ENCODE results near the gene ARHGEF3.
"Not testable (repeated sequence)": the region's sequence is repeated elsewhere in the genome, so short reads cannot be mapped to it uniquely, and the experiment has no call there.

ARHGEF3 gene

DNA sequence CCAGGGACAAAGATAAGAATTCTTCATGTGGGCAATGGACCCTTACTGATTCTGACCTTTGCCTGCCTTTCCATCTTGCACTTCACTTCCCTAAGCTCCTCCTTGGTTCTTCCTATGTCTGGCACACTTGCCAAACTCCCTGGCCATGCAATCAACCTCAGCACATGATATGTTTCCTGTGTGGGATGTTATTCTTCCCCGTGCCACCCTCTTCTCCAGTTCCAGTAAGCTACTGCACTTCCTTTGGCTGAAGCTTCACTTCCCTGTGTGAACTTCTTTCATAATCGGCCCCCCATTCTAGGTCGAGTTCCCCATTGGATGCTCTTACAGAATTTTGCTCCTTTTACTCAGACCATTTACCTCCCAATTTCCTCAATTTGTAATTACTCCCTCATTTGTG is 108.0 kb downstream of the ARHGEF3 start:
- no peak overlapping the region for H3K4me3 ChIP-seq (ENCODE audit: extremely low read depth, insufficient read depth, low read length, poor library complexity, severe bottlenecking)
- H3K36me3 ChIP-seq (ENCODE audit: control insufficient read depth, insufficient read depth, low read length) = no peaks in the 10 kb centered on the region
- WGBS, 2 experiments (ENCODE audit: insufficient coverage in 2 of 2) = 93 to 98% methylated on average over 2 to 3 of the region's 3 CpGs
- no peaks in the 10 kb centered on the region for H3K9me3 ChIP-seq (ENCODE audit: control insufficient read depth, low read length)
- H3K27ac ChIP-seq (ENCODE audit: low read depth, low read length, severe bottlenecking) = no peak overlapping the region
- H3K4me1 ChIP-seq (ENCODE audit: control insufficient read depth, insufficient read depth, low read length, poor library complexity, severe bottlenecking) = no peaks in the 10 kb centered on the region

DNA sequence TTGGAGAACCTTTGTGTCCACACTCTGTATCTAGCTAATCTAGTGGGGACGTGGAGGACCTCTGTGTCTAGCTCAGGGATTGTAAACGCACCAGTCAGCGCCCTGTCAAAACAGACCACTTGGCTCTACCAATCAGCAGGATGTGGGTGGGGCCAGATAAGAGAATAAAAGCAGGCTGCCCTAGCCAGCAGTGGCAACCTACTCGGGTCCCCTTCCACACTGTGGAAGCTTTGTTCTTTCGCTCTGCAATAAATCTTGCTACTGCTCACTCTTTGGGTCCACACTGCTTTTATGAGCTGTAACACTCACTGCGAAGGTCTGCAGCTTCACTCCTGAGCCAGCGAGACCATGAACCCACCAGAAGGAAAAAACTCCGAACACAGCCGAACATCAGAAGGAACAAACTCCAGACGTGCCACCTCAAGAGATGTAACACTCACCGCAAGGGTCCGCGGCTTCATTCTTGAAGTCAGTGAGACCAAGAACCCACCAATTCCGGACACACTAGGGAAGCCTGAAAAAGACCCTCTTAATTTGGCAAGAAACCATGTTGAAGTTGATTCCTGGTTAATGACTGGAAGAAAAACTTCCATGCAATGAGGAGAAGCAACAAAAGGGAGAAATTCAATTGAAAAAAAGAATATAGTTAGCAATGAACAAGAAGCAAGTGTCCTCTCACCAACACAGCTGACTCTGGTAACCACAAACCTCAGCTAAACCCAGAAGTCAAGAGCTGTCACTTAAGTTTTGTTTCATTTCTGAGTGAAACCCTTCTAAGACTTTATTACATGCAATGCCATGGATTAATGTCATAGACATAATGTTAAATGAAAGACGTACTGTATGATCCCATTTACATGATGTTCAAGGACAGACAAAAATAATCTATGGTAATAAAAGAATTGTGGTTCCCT is 109.0 kb downstream of the ARHGEF3 start:
- H3K4me1 ChIP-seq (ENCODE audit: control insufficient read depth, insufficient read depth, low read length, poor library complexity, severe bottlenecking); H3K4me3 ChIP-seq (ENCODE audit: extremely low read depth, insufficient read depth, low read length, poor library complexity, severe bottlenecking); H3K27ac ChIP-seq (ENCODE audit: low read depth, low read length, severe bottlenecking); H3K36me3 ChIP-seq (ENCODE audit: control insufficient read depth, insufficient read depth, low read length); H3K9me3 ChIP-seq (ENCODE audit: control insufficient read depth, low read length): not testable (repeated sequence)
- WGBS, 2 experiments (ENCODE audit: insufficient coverage in 2 of 2) = 100% methylated on average over 4 to 7 of the region's 15 CpGs

DNA sequence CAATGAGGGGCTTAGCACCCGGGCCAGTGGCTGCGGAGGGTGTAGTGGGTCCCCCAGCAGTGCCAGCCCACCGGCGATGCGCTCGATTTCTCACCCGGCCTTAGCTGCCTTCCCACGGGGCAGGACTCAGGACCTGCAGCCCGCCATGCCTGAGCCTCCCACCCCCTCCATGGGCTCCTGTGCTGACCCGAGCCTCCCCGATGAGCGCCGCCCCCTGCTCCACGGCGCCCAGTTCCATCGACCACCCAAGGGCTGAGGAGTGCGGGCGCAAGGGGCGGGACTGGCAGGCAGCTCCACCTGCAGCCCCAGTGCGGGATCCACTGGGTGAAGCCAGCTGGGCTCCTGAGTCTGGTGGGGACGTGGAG is 109.8 kb downstream of the ARHGEF3 start:
- 100% methylated on average over 1 to 7 of the region's 21 CpGs for WGBS, 2 experiments (ENCODE audit: insufficient coverage in 2 of 2)
- H3K9me3 ChIP-seq (ENCODE audit: control insufficient read depth, low read length); H3K4me3 ChIP-seq (ENCODE audit: extremely low read depth, insufficient read depth, low read length, poor library complexity, severe bottlenecking); H3K36me3 ChIP-seq (ENCODE audit: control insufficient read depth, insufficient read depth, low read length); H3K4me1 ChIP-seq (ENCODE audit: control insufficient read depth, insufficient read depth, low read length, poor library complexity, severe bottlenecking); H3K27ac ChIP-seq (ENCODE audit: low read depth, low read length, severe bottlenecking): not testable (repeated sequence)

DNA sequence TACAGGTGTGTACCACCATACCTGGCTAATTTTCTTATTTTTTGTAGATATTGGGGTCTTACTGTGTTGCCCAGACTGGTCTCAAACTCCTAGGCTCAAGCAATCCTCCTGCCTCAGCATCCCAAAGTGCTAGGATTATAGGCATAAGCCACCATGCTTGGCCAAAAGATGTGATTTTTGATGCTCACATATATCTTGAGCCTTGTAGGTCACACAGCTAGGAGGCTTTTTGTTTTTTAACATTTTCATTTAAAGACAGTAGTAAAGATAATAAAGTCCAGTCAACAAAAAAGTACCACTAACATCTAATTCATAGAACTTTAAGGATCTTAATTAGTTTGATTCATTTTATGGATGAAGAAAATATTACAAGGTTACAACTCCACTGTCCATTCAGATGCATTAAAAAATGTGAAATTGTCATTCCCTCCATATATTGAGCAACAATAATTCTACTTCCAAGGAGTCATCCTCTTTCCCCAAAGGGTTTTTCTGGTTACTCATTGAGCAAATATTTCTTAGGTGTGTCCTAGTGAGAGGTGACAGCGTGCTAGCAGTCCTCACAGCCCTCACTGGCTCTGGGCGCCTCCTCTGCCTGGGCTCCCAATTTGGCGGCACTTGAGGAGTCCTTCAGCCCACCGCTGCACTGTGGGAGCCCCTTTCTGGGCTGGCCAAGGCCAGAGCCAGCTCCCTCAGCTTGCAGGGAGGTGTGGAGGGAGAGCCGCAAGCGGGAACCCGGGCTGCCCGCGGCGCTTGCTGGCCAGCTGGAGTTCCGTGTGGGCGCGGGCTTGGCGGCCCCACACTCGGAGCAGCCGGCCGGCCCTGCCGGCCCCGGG is 110.4 kb downstream of the ARHGEF3 start:
- no peak overlapping the region for H3K4me3 ChIP-seq (ENCODE audit: extremely low read depth, insufficient read depth, low read length, poor library complexity, severe bottlenecking)
- H3K27ac ChIP-seq (ENCODE audit: low read depth, low read length, severe bottlenecking) = no peak overlapping the region
- H3K36me3 ChIP-seq (ENCODE audit: control insufficient read depth, insufficient read depth, low read length) = no peaks in the 10 kb centered on the region
- no peaks in the 10 kb centered on the region for H3K4me1 ChIP-seq (ENCODE audit: control insufficient read depth, insufficient read depth, low read length, poor library complexity, severe bottlenecking)
- H3K9me3 ChIP-seq (ENCODE audit: control insufficient read depth, low read length) = no peaks in the 10 kb centered on the region
- WGBS, 2 experiments (ENCODE audit: insufficient coverage in 2 of 2) = 97 to 100% methylated on average over 15 of the region's 19 CpGs

DNA sequence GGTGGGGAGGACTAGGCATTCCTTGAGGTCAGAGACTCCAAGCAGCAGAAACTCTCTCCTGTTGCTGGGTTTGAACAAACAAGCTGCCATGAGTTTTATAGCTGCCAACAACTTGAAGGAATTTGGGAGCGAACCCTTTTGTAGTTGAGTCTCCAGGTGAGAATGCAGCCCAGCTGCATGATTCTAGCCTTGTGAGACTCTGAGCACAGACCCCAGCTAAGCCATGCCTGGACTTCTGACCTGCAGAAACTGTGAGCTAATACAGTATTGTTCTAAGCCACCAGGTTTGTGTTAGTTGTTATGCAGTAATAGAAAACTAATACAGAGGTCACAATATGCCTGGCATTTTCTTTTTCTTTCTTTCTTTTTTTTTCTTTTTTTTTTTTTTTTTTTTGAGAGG is 112.4 kb downstream of the ARHGEF3 start:
- 73 to 100% methylated on average over 1 of the region's 1 CpG for WGBS, 2 experiments (ENCODE audit: insufficient coverage in 2 of 2)
- H3K9me3 ChIP-seq (ENCODE audit: control insufficient read depth, low read length) = peaks cover 2% of the 10 kb centered on the region
- H3K36me3 ChIP-seq (ENCODE audit: control insufficient read depth, insufficient read depth, low read length) = no peaks in the 10 kb centered on the region
- H3K4me1 ChIP-seq (ENCODE audit: control insufficient read depth, insufficient read depth, low read length, poor library complexity, severe bottlenecking) = no peaks in the 10 kb centered on the region
- no peak overlapping the region for H3K27ac ChIP-seq (ENCODE audit: low read depth, low read length, severe bottlenecking)
- H3K4me3 ChIP-seq (ENCODE audit: extremely low read depth, insufficient read depth, low read length, poor library complexity, severe bottlenecking) = no peak overlapping the region

DNA sequence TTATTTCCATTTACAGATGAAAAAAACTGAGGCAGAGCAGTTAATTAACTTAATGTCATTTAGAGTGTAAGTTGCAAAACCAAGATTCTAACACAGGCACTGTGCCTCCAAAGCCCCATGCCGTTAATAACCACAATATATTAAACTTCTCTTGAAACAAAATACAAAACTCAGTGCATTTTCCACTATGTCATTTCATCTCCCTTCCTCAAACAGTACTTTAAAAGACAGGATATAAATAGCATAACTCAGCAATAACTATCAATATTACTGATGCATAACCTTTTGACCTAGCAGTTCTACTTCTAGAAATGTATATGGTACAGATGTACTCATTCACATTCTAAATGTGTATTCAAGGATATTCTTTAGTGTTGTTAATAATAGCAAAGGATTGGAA is 113.6 kb downstream of the ARHGEF3 start:
- Histone ChIP-seq H3K4me1 (ENCODE audit: control insufficient read depth, insufficient read depth, low read length, poor library complexity, severe bottlenecking) (no peaks in the 10 kb centered on the region), H3K4me3 (ENCODE audit: extremely low read depth, insufficient read depth, low read length, poor library complexity, severe bottlenecking) (no peak overlapping the region), H3K27ac (ENCODE audit: low read depth, low read length, severe bottlenecking) (no peak overlapping the region), H3K36me3 (ENCODE audit: control insufficient read depth, insufficient read depth, low read length) (no peaks in the 10 kb centered on the region), H3K9me3 (ENCODE audit: control insufficient read depth, low read length) (peaks cover 11% of the 10 kb centered on the region)
- 100% methylated on average over 1 of the region's 1 CpG for WGBS, 2 experiments (ENCODE audit: insufficient coverage in 2 of 2)

DNA sequence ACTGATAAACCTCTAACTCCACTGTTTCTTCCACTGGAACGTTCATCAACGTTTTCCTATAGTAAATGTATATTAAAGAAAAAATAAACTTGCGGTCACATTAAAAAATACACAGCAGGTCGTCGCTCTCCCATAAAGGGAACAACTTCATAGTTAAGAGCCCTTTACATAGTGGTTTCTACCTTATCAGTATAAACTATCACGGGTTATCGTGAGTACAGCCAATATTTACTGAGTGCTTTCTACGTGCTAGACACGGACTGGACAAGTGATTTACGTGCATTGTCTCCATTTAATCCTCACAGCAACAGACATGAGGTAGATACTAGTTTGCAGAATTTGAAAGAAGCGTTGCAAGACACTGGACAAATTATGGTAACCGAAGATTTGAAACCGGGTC is 117.7 kb downstream of the ARHGEF3 start:
- Histone ChIP-seq H3K36me3 (ENCODE audit: control insufficient read depth, insufficient read depth, low read length) (peaks cover 12% of the 10 kb centered on the region), H3K27ac (ENCODE audit: low read depth, low read length, severe bottlenecking) (no peak overlapping the region), H3K4me3 (ENCODE audit: extremely low read depth, insufficient read depth, low read length, poor library complexity, severe bottlenecking) (no peak overlapping the region), H3K9me3 (ENCODE audit: control insufficient read depth, low read length) (peaks cover 11% of the 10 kb centered on the region), H3K4me1 (ENCODE audit: control insufficient read depth, insufficient read depth, low read length, poor library complexity, severe bottlenecking) (no peaks in the 10 kb centered on the region)
- 88 to 98% methylated on average over 7 to 10 of the region's 13 CpGs for WGBS, 2 experiments (ENCODE audit: insufficient coverage in 2 of 2)

DNA sequence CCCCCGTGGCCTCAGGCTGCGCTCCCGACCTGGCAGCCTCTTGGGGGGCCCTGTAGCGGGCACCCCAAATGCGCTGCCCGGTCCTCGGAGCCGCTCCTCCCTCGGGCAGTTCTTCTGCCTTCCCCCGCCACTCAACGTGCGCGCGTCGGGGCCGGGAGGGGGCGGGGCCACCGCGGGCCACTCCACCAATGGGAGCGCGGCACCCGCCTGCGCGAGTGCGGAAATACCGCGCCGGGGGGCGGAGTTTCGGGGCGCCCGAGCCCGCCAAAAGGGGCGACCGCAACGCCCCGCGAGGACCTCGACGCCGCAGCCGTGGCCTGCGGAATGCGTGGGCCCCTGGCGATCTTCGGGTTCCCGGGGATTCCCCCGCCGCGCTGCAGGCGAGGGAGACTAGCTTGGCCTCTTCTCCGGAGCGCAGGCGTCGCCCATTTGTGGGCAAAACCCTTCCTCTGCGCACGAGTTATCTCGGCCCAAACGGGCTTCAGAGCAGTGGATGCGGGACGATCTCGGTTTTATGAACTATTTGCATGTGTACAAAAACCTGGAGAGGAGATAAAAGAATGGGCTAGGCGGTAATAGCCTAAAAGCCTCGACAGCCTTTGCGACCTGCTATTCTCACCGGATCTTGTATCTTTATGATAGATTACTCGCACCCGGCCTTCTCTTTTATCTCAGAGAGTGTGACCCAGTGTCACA is 118.5 kb downstream of the ARHGEF3 start, which contains the start of gene TASOR:
TSS of gene TASOR (minus strand) at position 144 of the 696 bp plus-strand sequence. CDS start 259 bp downstream, outside the sequence.
- Histone ChIP-seq H3K4me3 (ENCODE audit: extremely low read depth, insufficient read depth, low read length, poor library complexity, severe bottlenecking) (peak within 1 kb of the TSS; percentile 84), H3K4me1 (ENCODE audit: control insufficient read depth, insufficient read depth, low read length, poor library complexity, severe bottlenecking) (no peaks in the 10 kb centered on the region), H3K36me3 (ENCODE audit: control insufficient read depth, insufficient read depth, low read length) (peaks cover 19% of the 10 kb centered on the region), H3K27ac (ENCODE audit: low read depth, low read length, severe bottlenecking) (peak within 1 kb of the TSS; percentile 99), H3K9me3 (ENCODE audit: control insufficient read depth, low read length) (peaks cover 11% of the 10 kb centered on the region)
- WGBS, 2 experiments (ENCODE audit: insufficient coverage in 2 of 2) = 34 to 36% methylated on average over 54 to 60 of the region's 68 CpGs

DNA sequence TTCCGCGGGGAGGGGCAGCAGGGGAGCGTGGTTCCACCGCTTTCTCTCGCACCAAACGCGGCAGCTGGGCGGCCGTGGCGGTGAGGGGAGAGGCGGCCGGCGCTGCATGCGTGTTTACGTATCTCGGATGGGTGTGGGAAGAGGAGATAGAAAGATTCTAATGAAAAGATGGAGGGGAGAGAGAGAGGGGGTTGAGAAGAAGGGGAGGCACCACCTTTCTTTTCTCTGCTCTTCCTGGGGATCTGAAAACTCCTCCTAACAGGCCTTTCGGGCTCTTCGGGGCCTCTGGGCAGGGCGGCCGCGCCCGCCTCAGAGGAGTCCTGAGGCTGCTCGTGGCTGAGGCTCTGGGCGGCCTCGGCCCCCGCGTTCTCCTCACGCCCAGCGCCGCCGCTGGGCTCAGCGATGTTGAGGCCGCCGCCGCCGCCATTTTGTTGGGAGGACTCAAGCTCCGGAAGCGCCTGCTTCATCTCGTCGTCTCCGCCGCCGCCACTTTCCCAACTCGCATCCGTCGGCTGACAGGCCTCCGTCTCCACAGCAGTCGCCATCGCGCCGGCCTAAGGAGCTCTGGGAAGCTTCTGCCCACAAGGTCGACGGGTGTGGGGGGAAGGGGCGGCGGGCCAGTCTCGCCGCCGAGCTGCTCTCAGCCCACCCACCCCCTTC is 119.2 kb downstream of the ARHGEF3 start:
- peak overlapping the region; percentile 99 for H3K27ac ChIP-seq (ENCODE audit: low read depth, low read length, severe bottlenecking)
- H3K4me1 ChIP-seq (ENCODE audit: control insufficient read depth, insufficient read depth, low read length, poor library complexity, severe bottlenecking) = no peaks in the 10 kb centered on the region
- 0% methylated on average over 31 to 38 of the region's 58 CpGs for WGBS, 2 experiments (ENCODE audit: insufficient coverage in 2 of 2)
- H3K36me3 ChIP-seq (ENCODE audit: control insufficient read depth, insufficient read depth, low read length) = peaks cover 23% of the 10 kb centered on the region
- H3K4me3 ChIP-seq (ENCODE audit: extremely low read depth, insufficient read depth, low read length, poor library complexity, severe bottlenecking) = peak overlapping the region; percentile 84
- peaks cover 11% of the 10 kb centered on the region for H3K9me3 ChIP-seq (ENCODE audit: control insufficient read depth, low read length)

DNA sequence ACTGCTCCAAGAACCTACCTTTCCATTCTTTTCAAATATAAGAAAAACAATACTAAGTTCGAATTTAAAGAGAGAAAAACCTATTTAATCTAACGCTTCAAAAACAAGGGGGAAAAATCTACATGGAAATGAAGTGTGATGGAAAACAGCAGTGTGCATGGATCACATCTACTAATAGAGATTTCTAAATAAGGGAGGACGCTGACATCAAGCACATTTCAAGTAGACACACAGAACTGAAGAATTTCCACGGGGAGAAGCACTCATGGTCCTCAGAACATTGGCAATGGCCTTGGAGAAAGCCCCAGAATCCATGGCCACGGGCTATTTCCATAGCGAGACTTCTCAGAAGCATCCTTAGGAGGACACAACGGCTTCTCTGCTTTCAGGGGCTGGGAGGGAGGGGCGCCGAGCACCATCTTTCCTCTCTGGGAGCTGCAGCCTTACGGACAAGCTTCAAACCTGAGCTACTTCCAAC is 119.7 kb downstream of the ARHGEF3 start:
- Histone ChIP-seq H3K27ac (ENCODE audit: low read depth, low read length, severe bottlenecking) (peak overlapping the region; percentile 99), H3K4me1 (ENCODE audit: control insufficient read depth, insufficient read depth, low read length, poor library complexity, severe bottlenecking) (no peaks in the 10 kb centered on the region), H3K4me3 (ENCODE audit: extremely low read depth, insufficient read depth, low read length, poor library complexity, severe bottlenecking) (peak overlapping the region; percentile 84), H3K36me3 (ENCODE audit: control insufficient read depth, insufficient read depth, low read length) (peaks cover 23% of the 10 kb centered on the region), H3K9me3 (ENCODE audit: control insufficient read depth, low read length) (peaks cover 11% of the 10 kb centered on the region)
- WGBS, 2 experiments (ENCODE audit: insufficient coverage in 2 of 2) = 2 to 3% methylated on average over 5 to 7 of the region's 10 CpGs

Data from mesodermal cell (in vitro differentiated cells).